LNCAP (cell line): ENCODE data around the gene RIBC2.

Experiments
- TF ChIP-seq, protein P1 (sequence below): fragments of 450-650 bp; IDR thresholded peaks from 2 replicates; pipeline ENCODE4 v1.5.1; 2017; ENCODE audit warnings: mild to moderate bottlenecking

RIBC2 gene

DNA sequence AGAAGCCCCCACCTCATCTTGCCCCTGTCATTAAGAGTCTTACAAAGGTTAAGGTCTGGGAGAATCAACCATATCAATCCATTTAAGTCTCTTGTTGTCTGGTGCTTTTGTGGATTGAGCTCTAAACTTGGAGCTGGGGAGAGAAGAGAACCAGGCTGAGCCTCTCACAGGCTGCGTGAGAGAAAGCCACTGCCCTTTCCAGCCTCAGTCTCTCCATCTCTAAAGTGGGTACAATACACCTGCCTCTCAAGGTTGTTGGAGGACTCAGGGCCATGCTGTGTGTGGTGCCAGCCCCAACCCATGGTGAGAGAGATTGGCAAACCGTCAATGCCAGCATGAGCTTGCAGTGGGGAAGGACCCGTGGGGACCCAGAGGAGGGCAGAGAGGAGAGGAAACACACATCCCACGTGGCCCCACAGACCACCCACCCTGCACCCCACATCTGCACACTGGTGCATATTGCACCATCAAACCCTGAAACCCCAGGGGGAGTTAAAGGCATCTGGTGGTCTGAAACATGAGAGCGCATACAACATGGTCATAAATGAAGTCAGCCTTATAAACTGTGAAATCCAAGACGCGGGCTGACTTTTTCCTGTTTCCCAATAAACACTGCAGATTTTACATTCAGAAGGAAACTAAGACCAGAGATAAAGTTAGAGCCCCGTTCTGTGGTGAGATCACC lies 61.7 kb downstream of the RIBC2 start:
- TF ChIP-seq, protein P1, sequence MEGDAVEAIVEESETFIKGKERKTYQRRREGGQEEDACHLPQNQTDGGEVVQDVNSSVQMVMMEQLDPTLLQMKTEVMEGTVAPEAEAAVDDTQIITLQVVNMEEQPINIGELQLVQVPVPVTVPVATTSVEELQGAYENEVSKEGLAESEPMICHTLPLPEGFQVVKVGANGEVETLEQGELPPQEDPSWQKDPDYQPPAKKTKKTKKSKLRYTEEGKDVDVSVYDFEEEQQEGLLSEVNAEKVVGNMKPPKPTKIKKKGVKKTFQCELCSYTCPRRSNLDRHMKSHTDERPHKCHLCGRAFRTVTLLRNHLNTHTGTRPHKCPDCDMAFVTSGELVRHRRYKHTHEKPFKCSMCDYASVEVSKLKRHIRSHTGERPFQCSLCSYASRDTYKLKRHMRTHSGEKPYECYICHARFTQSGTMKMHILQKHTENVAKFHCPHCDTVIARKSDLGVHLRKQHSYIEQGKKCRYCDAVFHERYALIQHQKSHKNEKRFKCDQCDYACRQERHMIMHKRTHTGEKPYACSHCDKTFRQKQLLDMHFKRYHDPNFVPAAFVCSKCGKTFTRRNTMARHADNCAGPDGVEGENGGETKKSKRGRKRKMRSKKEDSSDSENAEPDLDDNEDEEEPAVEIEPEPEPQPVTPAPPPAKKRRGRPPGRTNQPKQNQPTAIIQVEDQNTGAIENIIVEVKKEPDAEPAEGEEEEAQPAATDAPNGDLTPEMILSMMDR, result no peak

DNA sequence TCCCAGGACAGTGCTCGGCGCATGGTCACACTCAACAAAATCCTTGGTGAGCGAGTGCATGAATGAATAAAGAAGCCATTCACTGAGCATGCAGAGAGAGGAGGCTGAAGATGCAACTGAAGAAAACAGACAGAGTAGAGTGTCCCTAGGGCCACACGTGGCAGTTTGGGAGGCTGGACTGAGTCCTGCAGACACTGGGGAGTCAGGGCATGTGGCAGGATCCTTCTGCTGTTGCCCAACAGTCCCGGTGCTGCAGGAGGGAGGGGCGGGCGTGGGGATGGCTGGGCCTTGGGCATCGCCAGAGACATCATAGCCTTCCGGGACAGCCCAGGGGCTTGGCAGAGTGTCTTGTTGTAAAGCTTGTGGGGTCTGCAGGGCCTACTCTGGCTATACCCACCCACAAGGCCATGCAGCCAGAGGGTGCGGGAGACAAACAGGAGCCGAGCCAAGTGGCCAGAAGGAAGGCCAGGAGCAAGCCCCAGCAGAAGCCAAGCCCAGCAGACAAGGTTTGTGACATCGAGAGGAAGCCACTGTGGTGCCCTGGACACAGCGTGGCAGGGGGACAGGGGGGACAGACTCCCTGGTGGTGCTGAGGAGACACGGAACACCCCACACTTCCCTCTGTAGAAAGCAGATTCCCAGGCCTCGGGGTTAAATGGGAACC lies 62.5 kb downstream of the RIBC2 start:
- TF ChIP-seq, protein P1, result no peak

DNA sequence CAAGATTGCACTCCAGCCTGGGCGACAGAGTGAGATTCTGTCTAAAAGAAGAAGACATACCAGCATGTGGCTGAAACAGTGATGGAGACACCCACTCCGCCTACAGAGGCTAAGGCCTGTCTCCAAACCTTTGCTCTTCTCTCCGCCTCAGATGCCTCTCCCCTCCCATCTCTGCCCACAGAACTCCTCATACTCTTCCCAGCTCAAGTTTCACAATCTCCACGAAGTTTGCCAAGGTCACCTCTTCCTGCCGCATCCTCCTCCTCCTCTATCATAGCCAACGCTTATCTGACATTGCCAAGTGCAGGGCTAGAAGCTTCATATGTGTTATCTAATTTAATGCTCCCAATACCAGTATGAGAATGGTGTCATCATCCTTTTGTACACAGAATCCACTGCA lies 63.3 kb downstream of the RIBC2 start:
- TF ChIP-seq, protein P1, result no peak

DNA sequence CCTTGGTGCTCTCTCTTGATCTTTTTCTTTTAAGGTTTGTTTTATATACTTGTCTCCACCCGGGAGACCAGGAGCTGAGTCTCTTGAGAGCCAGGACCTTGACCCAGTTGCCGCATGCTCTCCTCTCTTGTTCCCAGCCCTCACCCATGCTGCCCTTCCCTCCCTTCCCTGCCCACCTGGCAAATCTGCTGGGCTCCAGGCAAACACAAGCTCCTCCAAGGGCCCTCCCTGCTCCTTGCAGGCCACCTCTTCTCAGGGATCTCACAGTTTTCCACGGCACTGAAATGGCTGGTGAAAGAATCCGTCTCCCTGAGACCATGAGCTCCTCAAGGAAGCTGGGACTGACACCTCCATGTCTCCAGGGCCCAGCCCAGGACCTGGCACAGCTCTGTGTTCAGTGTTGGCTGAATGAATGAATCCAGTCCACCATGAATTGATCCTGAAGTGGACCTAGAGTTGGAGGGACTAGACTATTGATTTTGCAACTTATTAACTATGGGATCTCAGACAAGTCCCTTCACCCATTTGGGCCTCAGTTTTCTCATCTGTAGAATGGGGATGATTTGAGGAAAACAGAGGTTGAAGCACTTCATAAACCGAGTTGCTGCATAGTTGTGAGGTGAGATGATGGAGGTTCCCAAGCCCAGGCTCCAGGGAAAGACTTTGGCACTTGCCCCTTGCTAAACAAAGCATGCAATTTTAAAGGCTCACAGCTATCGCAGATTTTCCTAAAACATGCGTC lies 64.0 kb downstream of the RIBC2 start:
- TF ChIP-seq, protein P1, result no peak

DNA sequence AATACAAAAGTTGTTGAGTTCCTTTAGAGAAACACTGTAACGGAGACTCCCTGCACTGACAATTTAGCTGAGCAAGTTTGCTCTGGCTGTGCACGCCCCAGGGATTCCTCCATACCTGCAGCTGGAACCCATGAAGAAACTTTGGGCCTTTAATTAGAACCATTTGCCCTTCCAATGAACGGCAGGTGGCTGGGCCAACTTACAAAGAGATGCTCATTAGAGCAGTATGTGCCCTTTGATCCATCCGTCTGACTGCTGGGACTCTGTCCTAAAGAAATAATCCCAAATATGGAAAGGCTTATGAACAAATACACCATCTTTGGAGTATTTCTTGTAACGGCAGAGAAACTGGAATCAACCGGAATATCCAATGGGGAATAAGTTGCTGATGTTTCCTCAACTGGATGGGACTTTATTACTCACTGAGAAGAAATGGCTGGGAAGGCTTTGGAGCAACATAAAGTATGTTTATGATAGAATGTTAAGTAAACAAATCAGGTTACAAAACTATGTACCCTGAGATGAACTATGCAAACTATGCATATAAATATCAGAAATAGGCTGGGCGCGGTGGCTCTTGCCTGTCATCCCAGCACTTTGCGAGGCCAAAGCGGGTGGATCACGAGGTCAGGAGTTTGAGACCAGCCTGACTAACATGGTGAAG lies 64.7 kb downstream of the RIBC2 start:
- TF ChIP-seq, protein P1, result no peak

DNA sequence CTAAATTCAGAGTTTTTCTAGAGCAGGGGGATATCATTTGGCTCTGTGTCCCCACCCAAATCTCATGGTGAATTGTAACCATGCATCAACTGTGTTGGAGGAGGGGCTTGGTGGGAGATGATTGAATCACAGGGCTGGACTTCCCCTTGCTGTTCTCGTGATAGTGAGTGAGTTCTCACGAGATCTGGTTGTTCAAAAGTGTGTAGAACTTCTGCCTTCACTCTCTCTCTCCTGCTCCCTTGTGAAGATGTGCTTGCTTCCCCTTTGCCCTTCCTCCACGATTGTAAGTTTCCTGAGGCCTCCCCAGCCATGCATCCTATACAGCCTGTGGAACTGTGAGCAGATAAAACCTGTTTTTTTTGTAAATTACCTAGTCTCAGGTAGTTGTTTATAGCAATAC lies 67.2 kb downstream of the RIBC2 start:
- TF ChIP-seq, protein P1, result no peak

DNA sequence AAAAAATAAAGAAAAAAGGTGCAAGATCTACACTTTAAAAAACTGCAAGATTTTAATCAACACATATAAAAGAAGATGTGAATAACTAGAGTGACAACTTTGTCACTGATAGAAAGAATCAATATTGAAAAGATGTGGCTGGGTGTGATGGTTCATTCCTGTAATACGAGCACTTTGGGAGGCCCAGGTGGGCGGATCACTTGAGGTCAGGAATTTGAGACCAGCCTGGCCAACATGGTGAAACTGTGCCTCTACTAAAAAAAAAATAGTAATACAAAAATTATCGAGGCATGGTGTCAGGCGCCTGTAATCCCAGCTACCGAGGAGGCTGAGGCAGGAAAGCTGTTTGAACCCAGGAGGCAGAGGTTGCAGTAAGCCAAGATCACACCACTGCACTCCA lies 68.2 kb downstream of the RIBC2 start:
- TF ChIP-seq, protein P1, result no peak
